Ovary (tissue), 9 donors: ENCODE measurements around the gene MSI2. TPM values are rescaled to one million over a fixed set of nuclear protein-coding genes. Genes with fewer than 3 reads are reported as not detected.

Experiments used
- DNase-seq, 5 donors: peaks; one replicate each; pipeline ENCODE4 v3.0.0-alpha.2; 2019 to 2020
- H3K27ac ChIP-seq, 2 donors: fragments of 200-600 bp; one replicate each; pipeline versions ENCODE4 v1.5.1 to v1.8.0; 2019 to 2022
- H3K27me3 ChIP-seq: fragments of 200-600 bp; one replicate; pipeline ENCODE4 v1.8.0; 2022
- H3K36me3 ChIP-seq: fragments of 200-600 bp; sonication (generic); one replicate; pipeline ENCODE4 v1.5.1; 2019
- H3K4me1 ChIP-seq: one replicate; pipeline ENCODE4 v1.8.1; 2013; ENCODE audit warnings: mild to moderate bottlenecking, moderate library complexity; ENCODE audit not compliant: insufficient read depth
- H3K4me3 ChIP-seq: fragments of 200-600 bp; sonication (generic); one replicate; pipeline ENCODE4 v1.5.1; 2017
- H3K9me3 ChIP-seq, 2 donors: fragments of 200-600 bp in 1 of 2; sonication (generic) in 1 of 2; one replicate each; pipeline versions ENCODE4 v1.5.1 to v1.8.1; 2013 to 2019; ENCODE audit warnings: mild to moderate bottlenecking in 1 of 2, moderate library complexity in 1 of 2
- EP300 ChIP-seq: sonication (generic); formaldehyde crosslinking; IDR thresholded peaks from one replicate; pipeline ENCODE4 v1.6.1; 2017; ENCODE audit warnings: antibody characterized with exemption
- POLR2A ChIP-seq: fragments of 450-650 bp; IDR thresholded peaks from one replicate; pipeline ENCODE4 v1.6.1; 2017; ENCODE audit warnings: antibody characterized with exemption, mild to moderate bottlenecking, moderate library complexity
- WGBS, 3 donors: extraction: QIAGEN DNeasy Blood & Tissue Kit in 1 of 3; methylation state at CpG; one replicate each; pipeline versions ENCODE4 v1.1.5 to v1.1.7; 2013 to 2017; 5-methylcytosine and 5-hydroxymethylcytosine counted together
- intact Hi-C, 4 donors: fragments of 100-400 bp; cut with DNase I; formaldehyde crosslinking; loops; one replicate each; pipeline versions ENCODE4 v1.11.0 to v1.15.1; 2022 to 2023
- polyA plus RNA-seq, 2 donors: library from polyadenylated mRNA; stranded (reverse); fragments of 200-250 nt in 1 of 2; fragments of 350-450 nt in 1 of 2; fragmentation: Illumina TruSeq in 1 of 2; extraction: RNeasy Lipid Tissue Mini Kit (QIAGEN cat#74804) in 1 of 2; gene quantifications; one replicate each; pipeline ENCODE4 v1.2.3, GENCODE V29; 2013 to 2014
- total RNA-seq, 7 donors: library from RNA; depleted of rRNA in 2 of 7; stranded (reverse); fragments of >200 nt in 2 of 7; fragmentation: NEBNext Ultra II Directional in 3 of 7; extraction: Animal tissue kit (Norgen Biotek cat#: 25700) in 3 of 7; gene quantifications; one replicate each; pipeline versions ENCODE4 v1.1.0 to v1.2.4, GENCODE V29; 2016 to 2023
- TF ChIP-seq, protein P1 (sequence below), 3 donors: fragments of 450-650 bp in 2 of 3; fragments of 200-600 bp in 1 of 3; IDR thresholded peaks; one replicate each; pipeline versions ENCODE4 v1.5.1 to v1.8.0; 2016 to 2022; ENCODE audit warnings: antibody characterized with exemption in 3 of 3, mild to moderate bottlenecking in 1 of 3
- donor health status: DM: no; HTN: no; CAD: no; lungs with moderate emphysema.
- donor health status: DM: no; HTN: no; CAD: no.
- donor health status: Bipolar disorder and iron deficiency.
- donor health status: DM: yes; HTN: yes; CAD: no.
- donor health status: DM: no; HTN: no; CAD: no.
- donor health status: DM: yes; HTN: yes; CAD: no.

MSI2 gene
- total and polyA plus RNA-seq, 9 donors: 43.1 to 199 (median 120) TPM

DNA sequence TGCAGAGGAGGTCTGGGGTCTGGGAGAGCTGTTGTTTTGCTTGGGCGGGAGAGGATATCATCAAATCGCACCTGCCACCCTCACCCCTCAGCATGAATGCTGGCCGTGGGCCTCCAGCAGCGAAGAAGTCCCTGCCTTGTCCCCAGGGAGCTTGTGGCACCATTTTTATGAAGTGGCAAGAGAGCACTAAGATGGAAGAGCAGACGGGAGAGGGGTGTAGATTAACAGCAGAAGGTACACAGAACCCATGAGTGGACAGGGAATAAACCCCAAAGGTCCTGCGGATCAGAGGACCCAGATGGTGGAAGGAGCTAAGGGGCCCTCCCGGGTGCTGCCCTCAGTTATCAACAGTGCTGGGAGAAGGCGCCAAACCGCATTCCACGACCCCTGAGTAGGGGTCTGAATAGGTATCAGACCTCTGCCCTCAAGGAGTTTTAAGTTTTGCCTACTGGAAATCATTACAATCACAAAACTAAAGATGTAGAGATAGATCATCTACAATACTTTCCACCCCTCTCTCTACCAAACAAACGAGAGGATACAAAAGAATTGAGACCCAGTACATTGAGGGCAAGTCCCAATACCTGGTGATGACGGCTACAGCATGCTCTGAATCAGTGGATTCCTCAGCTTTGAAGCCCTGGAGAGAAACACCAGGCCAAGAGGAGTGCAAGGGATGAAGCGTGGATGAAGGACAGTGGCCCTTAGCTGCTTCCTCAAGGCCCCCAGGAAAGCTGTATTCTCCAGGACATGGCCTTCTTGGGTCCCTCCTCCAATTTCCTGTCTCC is 428.6 kb downstream of the MSI2 start:
- no peaks in the 10 kb centered on the region for H3K4me1 ChIP-seq
- no peak for TF ChIP-seq EP300
- TF ChIP-seq POLR2A: no peak
- TF ChIP-seq, protein P1, sequence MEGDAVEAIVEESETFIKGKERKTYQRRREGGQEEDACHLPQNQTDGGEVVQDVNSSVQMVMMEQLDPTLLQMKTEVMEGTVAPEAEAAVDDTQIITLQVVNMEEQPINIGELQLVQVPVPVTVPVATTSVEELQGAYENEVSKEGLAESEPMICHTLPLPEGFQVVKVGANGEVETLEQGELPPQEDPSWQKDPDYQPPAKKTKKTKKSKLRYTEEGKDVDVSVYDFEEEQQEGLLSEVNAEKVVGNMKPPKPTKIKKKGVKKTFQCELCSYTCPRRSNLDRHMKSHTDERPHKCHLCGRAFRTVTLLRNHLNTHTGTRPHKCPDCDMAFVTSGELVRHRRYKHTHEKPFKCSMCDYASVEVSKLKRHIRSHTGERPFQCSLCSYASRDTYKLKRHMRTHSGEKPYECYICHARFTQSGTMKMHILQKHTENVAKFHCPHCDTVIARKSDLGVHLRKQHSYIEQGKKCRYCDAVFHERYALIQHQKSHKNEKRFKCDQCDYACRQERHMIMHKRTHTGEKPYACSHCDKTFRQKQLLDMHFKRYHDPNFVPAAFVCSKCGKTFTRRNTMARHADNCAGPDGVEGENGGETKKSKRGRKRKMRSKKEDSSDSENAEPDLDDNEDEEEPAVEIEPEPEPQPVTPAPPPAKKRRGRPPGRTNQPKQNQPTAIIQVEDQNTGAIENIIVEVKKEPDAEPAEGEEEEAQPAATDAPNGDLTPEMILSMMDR (IDR thresholded peaks at IDR 0.05): no peak
- no peaks in the 10 kb centered on the region for H3K9me3 ChIP-seq
- no peak overlapping the region for H3K27ac ChIP-seq
- WGBS, 3 donors: 92 to 96% (median 93%) methylated on average over 13 of the region's 13 CpGs
- intact Hi-C loops: no loop called here
- no peaks in the 10 kb centered on the region for H3K36me3 ChIP-seq
- no peak for DNase-seq
- H3K4me3 ChIP-seq: no peak overlapping the region
- H3K27me3 ChIP-seq: no peaks in the 10 kb centered on the region

DNA sequence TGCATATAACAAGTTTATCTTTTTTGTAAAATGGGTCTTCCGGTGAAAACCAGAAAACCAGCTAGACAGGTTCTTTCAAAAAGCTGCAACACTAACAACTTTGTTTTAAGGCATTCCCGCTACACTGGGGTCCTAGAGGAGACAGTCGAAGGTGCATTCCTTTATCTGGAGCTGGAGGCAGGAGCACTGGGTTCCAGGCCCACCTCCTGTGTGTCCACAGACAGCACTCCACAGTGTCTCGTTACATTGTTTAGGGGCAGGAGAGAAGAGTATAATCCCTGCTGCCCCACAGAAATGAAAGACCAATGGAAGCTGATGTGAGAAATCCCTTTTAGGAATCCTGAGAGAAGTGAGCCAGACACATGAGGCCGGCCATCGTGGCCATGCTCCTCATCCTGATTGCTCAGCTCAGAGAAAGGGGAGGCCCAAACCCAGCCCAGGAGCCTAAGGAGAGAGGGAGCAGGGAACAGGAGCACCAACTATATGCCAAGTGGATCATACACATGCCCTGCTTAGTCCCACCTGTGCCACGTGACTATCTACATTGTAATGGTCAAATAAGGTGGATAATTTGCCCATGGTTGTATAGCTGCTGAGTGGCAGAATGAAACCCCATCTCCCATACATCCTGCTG is 429.3 kb downstream of the MSI2 start:
- TF ChIP-seq, protein P1 (IDR thresholded peaks at IDR 0.05): no peak
- no peak for TF ChIP-seq POLR2A
- no peak for TF ChIP-seq EP300
- Histone ChIP-seq H3K4me1 (no peaks in the 10 kb centered on the region), H3K9me3 (no peaks in the 10 kb centered on the region), H3K36me3 (no peaks in the 10 kb centered on the region), H3K27ac (no peak overlapping the region), H3K27me3 (no peaks in the 10 kb centered on the region), H3K4me3 (no peak overlapping the region)
- WGBS, 3 donors: 94 to 96% (median 95%) methylated on average over 7 of the region's 7 CpGs
- no peak for DNase-seq
- intact Hi-C loops: no loop called here

DNA sequence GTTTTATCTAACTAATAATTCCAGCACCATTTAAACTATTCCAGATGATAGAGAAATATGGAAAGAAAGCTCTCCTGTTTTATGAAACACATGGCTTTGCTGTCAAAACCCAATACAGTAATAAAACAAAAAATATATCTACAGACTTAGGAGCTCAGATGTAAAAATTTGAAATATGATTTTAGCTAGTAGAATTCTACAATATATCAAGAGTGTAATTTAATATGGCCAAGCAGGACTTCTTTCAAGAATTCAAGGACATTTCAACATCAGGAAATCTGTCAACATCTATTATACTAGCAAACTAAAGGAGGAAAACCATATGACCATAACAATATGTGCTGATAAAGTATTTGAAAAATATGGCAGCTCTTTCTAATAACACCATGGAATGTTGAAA is 431.3 kb downstream of the MSI2 start:
- intact Hi-C loops: no loop called here
- no peaks in the 10 kb centered on the region for H3K4me1 ChIP-seq
- no peaks in the 10 kb centered on the region for H3K36me3 ChIP-seq
- DNase-seq: no peak
- H3K27me3 ChIP-seq: no peaks in the 10 kb centered on the region
- no peaks in the 10 kb centered on the region for H3K9me3 ChIP-seq
- TF ChIP-seq POLR2A (no peak), EP300 (no peak)
- TF ChIP-seq, protein P1 (IDR thresholded peaks at IDR 0.05): no peak
- no peak overlapping the region for H3K27ac ChIP-seq
- H3K4me3 ChIP-seq: no peak overlapping the region

DNA sequence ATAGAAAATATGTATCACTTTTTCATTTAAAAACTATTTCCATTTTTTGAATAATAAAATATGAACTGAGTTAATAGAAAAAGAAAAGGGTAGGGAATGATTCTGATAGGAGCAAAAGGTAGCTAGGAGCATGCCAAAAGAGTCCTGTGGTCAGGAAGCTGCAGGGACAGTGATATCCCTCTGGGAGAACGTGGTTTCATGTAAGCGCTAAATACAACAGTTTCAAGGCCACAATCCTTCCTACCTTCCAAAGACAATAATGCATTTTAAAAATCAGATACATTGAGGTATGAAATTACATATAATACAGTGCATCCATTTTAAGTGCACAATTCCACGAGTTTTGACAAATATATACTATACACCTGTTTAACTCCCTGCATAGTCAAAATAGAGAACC is 432.9 kb downstream of the MSI2 start:
- H3K27me3 ChIP-seq: no peaks in the 10 kb centered on the region
- H3K27ac ChIP-seq: no peak overlapping the region
- H3K4me3 ChIP-seq: no peak overlapping the region
- H3K4me1 ChIP-seq: no peaks in the 10 kb centered on the region
- WGBS, 3 donors: 35 to 53% (median 50%) methylated on average over 3 of the region's 3 CpGs
- H3K36me3 ChIP-seq: no peaks in the 10 kb centered on the region
- TF ChIP-seq POLR2A: no peak
- no peak for TF ChIP-seq EP300
- TF ChIP-seq, protein P1 (IDR thresholded peaks at IDR 0.05): no peak
- no peak for DNase-seq
- intact Hi-C loops: no loop called here
- H3K9me3 ChIP-seq: no peaks in the 10 kb centered on the region
